ENCODE measurements around the gene CCDC86.

CCDC86 gene

DNA sequence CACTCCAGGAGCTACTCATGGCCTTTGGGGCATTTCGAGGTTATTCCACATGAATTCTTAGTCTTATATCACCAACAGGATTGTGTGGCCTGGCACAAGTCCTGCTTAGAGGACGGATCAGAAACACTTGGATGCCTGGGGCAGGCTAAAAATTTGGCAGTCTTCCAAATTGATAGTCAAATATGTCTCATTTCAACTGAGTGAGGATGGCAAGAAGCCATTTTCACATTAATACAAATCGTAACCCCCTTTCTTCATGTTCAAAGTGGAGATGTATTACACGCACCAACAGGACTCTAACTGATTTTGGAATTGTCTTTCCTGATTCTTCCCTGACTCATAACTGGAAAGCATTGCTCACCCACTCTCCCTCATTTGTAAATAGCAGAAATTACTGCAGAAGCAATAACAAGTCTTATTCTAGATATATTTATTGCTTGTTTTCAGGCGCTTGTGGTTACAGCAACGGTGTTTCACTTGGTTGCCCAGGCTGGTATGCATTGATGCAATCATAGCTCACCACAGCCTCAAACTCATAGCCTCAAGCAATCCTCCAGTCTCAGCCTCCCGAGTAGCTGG lies 10.3 kb upstream of the CCDC86 start:
- DNase-seq: no peak

DNA sequence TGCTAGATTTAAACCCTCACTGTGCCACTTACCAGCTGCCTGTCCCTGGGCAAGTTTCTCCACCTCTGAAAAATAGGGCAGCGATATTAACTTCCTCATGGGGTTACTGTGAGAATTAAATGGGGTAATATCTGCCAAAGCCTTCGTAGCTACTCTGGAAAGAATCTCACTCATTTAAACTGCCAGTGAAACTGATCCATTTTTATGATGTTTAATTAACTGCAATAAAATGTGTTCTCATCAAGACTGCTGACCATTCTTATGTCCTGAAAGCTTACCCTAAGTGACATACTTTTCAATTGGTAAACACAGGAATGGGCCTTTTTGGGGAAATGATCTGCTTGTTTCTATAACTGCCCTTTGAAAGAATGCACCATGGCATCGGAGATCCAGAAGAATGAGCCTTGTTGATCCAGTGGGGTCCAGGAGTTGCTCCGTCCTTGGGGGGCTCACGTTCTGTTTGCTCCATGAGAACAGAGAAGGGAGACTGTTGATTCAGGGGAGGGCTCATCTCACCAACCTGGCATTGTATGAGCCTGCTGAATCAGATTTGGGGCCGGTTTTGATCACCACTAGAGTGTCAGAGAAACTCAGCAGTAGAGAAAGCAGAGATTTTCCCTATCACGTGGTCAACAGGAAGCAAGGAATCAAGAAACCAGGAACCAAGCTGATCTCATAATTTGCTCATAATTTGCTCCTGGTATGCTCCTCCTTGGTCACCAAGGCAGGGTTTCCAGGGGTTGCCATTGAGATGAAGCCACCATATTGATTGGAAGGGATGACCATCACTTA lies 7.0 kb upstream of the CCDC86 start:
- no peak for DNase-seq

DNA sequence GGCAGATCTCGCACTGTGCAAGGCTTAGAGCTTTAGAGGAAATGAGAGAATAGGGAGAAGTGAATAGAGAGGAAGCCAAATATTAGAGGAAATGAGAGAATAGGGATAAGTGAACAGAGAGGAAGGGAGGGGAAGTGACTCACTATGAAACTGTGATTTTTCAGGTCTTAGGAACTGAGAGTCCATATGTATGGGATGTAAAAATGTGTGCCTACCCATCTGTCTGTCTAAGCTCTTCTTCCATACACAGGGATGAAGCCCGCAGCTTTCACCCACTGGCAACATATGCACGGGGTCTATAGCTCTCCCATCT lies 6.4 kb upstream of the CCDC86 start:
- no peak for DNase-seq

DNA sequence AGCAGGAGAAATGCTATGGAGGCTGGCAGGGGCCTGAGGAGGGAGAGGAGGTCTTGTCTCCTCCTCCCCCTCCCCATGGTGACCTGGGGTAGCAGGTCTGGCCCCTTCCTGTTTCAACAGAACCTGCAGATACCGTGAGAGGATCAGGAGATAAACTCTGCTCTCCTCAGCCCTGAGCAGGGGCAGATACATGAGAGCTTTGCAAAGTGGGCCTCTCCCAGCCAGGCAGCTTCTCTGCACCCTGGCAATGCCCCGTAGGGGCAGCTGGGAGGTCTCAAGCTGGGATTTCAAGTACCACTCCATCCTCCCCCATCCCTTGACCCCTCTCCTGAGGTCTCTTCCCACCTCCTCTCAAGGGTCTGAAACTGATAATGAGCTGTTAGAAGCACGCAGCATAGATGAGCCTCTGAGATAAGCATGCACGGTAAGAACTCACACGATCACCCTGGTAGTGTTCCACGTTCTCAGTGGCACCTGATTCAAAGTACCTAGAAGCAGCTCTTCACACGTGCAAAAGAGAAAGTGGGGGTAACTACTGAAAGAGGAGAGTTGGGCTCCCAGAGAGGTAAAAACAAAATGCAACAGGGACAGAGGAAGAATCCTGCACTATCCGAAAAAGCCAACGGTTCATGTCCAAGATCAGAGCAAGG lies 4.9 kb upstream of the CCDC86 start:
- no peak for DNase-seq

DNA sequence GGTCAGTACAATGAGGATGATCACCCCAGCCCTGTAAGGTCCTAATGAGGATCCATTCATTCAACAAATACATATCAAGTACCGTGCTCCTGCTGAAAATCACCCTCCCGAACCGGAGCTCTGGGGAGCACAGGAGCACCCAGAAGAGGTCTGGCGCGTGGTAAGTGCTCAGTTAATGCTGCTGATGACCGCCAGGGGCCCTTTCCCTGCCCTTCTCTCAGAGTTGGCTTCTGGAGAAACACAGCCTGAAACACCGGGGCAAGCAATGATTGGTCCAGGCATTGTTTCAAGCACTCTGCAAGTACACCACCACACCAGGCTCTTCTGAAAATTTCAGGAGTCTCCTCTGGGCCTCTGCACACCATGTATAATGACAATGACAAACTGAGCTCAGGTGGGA lies 3.8 kb upstream of the CCDC86 start:
- DNase-seq: no peak

DNA sequence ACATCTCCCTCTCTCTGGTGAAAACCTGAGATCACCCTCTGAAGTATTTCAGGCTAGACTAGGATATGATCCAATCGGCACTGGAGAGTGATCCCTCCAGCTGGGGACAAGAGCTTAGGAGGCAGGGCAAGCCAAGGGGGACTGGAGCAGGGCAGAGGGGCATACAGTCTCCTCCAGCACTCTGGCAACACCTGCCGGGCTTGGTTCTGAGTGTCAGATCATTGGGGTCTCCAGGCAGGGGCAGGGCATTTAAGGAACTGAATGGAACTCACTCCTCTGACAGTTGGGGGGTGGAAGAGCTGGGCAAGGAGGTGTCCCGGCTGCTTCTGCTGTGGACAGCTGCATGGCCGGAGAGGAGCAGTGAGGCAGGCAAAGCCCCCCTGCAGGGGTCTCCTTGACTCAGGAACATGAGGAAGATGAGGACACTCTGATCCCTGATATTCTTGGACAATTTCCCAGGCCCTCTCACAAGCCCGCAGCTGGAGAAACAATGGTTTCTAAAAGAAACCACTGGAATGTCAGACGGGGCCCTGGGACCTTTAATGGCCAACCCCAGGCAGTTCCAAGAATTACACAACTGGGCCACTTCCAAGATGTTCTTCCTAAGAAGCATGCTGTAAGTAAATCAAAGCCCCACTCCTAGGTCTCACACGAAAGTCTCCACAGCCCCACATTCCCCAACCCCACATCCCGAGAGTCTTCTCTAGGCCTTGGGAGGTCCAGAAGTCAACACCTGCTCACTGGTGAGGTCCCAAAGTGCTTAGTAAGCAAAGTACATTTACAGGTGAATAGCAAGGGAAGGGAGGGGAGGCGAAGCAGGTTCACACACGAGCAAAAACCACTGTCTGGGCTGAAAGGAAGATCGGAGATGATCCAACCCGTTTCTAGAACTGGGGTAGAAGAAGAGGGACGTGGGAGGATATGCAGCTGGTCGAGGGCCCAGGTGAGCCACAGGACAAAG lies 1.2 kb upstream of the CCDC86 start:
- no peak for DNase-seq

DNA sequence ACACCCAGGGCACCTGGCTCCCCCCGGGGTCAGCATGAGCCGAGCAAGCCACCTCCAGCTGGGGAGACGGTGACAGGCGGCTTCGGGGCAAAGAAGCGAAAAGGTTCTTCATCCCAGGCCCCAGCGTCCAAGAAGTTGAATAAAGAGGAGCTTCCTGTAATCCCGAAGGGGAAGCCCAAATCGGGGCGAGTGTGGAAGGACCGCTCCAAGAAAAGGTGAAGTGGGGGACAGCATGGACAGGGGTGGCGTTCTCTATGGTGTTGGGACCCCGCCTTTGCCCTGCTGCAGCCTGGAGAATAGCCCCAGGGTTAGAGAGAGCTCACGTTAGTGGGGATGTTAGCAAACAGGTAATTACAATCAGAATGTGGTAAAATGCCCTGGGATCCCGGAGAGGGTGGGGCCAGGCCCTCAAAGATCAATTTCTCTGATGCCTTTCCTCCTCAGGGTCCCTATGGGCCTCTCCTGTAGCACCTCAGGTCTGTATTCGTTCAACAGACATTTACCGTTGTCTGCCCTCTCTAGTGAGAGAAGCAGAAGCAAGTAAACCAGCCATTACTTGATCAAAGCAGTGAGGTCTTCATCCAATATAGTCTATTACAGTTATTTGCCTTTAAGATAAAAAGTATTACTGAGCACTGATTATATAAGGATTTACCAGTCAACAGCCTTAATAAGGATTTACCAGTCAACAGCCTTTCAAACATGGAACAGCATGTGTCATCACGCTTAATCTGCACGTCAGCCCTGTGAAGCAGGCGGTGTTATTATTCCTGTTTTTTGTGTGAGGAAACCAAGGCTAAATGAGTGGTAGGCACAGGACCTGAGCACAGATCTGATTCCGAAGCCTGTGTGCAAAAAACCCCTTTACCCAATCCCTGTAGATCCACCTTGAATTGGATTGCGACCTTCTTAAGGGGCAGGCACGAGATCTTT lies 1.0 kb downstream of the CCDC86 start:
- no peak for DNase-seq

DNA sequence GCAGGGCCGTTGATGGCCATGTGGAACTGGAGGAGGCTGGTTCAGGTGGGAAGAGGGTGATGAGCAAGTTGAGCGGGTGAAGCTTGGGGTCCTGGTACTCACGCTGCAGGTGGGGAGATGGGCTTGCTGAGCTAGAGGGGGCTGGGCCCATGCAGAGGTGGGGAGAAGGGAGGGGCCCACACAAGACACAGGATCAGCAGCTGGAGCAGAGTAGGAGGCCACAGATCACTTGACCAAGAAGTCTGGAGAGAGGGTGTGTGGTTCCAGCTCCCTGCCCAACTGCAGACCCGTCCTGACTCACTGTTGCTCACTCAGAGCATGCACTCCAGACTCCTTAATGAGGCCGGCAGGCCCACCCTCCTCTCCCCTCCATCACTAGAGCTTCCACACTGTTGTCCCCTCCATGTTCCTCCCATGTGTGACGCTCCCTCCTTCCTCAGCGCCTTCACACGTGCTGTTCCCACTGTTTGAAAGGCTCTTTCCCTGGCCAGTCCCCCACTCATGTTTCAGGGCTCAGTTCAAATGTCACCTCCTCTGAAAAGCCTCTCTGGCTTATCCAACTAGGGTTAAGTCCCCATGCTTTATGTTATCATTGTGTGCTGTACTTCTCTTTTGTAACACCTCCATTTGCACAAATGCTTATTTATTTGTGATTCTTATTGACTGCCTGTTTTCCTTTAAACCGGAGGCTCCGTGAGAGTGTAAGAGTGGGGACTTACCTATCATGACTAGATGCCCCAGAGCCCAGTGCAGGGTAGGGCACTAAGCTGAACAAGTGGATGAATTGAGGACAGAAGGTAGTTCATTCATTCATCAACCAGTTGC lies 2.3 kb downstream of the CCDC86 start:
- DNase-seq: no peak

DNA sequence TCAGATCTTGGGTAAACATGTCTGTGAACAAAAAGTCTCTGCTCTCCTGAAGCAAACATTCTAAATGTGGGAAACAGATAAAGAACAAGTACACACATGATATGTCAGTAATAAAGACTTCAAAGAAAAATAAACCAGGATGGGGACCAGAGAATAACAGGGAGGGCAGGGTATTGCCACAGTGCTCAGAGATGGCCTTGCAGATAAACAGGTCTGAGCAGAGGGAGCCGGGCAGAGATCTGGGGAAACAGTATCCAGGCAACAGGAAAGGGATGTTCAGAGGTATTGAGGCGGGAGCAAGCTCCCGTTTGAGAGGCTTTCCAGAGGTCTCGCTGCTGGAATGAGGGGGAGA lies 2.9 kb downstream of the CCDC86 start:
- DNase-seq: no peak

DNA sequence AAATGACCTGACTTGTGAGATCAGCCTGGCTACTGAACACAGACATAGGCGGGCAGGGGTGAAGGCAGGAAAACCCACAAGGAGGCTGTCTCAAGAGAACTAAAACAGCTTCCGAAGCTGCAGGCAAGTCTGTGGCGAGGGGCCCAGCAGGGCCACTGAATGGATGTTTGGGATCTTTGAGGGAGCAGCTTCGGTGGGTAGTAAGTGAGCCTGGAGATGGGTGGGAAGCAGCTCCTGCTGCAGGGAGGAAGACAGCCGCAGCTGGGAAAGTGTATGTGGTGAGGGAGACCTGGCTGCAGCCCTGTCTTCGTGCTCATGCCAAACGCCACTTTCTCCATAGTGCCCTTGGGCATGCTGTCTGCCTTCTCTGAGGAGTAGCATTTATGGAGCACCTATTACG lies 3.4 kb downstream of the CCDC86 start:
- no peak for DNase-seq

DNA sequence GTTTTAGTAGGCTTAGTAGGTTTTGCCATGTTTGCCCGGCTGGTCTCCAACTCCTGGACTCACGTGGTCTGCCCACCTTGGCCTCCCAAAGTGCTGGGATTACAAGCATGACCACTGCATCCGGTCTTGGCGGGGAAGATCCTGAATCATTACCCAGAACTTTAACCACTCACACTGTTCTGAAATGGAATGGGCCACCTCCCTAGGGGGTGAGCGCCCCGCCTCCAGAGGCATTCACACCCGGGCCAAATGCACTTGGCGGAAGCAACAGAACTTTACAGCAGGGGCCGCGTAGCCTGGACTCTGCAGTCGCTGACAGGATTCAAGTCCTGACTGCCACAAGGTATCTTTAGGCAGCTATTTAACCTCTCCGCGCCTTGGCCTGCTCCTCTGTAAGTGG lies 5.4 kb downstream of the CCDC86 start:
- DNase-seq: no peak

DNA sequence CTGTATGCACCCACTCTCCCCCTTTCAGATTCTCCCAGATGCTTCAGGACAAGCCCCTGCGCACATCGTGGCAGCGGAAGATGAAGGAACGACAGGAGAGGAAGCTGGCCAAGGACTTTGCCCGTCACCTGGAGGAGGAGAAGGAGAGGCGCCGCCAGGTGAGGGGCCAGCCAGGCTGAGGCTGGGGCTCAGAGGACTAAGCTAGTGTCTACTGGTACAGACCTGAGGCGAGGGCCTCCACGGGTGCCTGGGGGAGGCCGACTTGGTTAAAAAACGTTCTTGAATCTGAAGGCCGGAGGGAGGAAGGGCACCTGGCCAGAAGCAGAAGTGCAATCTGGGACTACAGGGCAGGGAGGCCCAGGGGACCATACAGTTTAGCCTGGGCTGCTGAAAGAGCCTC lies 6.0 kb downstream of the CCDC86 start:
- no peak for DNase-seq

DNA sequence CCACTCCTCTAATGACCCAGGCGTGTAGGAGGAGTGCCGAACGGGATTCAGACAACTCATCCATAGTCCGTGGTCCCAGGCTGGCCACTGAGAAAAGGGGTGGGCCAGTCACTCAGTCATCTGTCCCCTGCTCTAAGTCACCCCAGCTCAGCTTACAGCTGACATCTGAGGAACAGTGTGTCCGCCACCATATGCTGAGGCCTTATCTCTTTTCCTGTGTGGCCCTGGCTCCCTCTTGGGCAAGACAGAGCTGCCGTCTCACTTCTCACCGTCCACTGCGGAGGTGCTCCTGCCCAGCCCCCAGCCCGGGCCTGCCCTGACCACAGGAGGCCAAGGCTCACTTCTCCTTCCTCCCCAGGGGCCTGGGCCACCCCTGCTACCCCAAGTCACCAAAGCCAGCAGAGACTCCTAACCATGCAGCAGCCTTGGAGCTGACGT lies 6.8 kb downstream of the CCDC86 start:
- DNase-seq: no peak

DNA sequence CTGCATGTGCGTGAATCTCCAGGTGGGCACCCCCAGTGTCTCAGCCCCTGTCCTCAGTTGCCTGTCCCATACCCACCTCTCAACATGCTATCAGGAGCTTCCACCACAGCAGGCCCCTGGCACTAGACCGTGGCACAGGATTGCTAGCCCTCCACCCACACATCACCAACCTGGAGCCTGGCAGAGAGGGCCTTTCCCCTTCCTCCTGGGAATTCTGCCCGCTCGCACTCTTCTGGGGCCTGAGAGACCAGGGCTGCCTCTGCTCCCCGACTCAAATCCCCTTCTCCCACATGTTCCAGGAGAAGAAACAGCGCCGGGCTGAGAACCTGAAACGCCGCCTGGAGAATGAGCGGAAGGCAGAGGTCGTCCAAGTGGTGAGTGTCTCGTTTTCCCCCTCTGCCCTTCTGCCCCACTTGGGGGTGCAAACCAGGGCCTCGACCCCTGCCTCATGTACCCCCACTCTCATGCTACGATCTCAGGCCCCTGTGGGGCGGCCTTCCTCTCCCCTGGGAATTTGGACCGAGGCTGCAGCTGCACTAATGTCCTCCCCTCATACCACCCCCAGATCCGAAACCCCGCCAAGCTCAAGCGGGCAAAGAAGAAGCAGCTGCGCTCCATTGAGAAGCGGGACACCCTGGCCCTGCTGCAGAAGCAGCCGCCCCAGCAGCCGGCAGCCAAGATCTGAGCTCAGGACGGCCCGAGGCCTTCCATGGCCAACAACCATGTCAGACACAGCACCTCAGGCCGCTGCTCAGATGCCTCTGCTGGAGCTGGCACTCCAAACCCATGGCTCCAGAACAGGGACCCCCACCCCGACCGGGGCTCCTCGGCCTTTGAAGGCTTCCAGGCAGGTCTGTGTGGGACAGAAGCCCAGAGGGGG lies 8.0 kb downstream of the CCDC86 start:
- no peak for DNase-seq

DNA sequence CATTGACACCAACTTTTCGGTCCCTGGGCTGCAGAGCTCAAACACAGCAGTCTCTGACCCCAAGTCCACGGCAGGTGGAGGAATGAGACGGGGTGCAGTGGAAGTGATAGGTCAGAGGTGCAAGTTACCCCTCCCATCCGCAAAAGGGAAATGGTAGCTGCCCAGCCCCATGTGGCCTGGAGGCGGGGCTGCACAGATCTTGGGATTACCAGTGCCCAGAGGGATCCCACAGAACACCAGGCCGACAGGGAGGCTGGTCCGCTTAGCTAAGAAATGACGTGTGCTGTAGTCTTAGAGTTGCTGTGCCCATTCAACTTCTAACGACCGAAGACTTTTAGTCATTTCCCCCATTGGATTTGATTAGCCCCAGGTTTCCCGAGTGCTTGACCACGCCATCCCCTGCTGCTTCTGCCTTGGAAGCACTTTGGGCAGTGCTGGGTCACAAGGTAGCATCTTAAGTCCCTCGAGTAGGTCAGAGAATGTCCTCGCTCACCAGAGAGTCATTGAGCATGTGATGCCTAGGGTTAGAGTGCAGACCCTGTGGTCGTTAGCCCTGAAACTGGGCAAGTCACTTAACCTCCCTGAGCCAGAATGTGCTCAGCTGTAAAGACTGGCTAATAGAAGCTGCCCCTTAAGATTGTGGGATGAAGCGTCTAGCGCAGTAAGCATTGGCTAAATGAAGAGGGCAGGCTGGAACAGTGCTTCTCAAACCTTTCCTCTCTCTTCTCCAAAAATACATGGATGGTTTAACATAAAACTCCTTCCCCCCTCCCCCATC lies 9.6 kb downstream of the CCDC86 start:
- no peak for DNase-seq

DNA sequence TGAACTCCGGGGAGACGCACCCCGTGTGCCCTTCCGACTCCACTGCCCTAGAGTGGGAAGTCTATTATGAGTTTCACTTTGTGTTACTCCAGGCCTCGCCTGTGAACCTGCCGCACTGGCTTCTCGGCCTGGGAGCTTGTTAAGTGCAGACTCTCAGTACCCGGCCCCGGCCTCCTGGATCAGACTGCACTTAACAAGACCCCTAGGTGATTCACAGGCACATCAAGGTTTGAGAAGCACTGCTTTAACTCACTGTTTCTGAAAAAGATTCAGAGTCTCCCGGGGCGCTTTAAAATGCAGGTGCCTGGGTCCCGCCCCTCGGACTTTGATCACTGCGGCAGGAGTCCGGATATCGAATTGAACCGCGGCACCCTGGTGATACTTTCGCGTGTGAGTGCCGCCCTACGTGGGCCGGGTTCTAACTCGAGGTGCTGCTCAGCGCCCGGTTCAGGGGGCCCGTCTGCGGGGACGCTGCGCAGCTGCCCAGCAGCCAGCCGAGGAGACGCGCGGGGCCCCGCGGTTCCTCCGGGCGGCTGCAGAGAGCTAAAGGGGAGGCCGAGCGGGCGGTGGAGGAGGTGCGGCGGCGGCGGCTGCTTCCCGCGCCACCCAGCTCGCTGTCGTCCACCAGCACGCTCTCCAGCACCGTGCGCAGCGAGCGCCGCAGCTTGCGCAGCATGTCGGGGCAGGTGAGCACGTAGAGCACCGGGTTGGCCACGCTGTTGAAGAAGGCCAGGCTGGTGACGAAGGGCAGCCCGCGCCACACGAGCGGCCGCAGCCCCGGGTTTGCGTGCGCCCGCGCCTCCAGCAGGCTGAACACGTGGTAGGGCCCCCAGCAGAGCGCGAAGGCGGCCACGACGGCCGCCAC lies 10.4 kb downstream of the CCDC86 start:
- no peak for DNase-seq

DNA sequence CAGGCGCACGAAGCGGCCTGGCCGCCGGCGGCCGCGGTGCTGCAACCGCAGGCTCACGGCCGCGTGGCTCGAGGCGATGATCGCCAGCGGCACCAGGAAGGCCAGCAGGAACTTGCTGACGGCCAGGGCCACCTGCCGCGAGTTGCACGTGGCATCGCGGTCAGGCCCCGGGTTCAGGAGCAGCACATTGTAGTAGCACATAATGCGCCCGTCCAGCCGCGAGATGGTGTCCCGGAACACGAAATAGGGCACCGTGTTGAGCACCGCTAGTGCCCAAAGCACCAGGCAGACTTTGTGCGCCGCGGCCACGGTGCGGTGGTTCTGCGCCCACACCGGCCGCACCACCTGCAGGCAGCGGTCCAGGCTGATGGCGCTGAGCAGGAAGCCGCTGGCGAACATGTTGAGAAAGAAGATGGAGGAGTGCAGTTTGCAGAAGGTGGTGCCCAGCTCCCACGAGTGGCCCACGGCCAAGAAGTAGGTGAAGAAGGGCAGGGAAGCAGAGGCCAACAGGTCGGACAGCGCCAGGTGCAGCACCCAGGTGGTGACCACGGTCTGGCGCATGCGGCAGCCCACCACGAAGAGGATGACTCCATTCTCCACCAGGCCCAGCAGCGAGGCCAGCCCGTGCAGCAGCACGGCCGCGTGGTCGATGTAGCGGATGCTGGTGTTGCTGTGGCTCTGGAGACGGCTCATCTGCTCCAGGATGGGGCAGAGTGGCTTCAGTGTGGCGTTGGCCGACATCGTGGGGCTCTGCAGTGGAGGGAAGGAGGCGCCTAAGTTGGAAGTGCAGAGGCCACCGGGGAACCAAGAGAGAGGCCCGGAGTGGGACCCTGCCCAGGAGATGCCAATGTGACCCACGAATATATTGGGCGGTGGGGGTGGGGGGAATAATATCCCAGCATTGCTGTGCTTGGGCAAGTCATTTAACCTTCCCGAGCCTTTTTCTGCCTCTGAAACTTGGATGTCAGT lies 11.4 kb downstream of the CCDC86 start:
- DNase-seq: no peak

Data from NCI-H187 treated with DMSO at 0.1 percent for 48 hours (cell line).